ENCODE results near the gene ATP5F1D. TPM values are rescaled to one million over a fixed set of nuclear protein-coding genes. Genes with fewer than 3 reads are reported as not detected.

Gene ATP5F1D
- total RNA-seq, 2 donors from 2014 or later = 144 to 159 TPM

GRCh38 chr19:1253514-1254080 is 12.0 kb downstream of the ATP5F1D start:
- DNase-seq = no peak
- H3K9me3 Mint-ChIP-seq = no peaks in the 10 kb centered on the region
- no peaks in the 10 kb centered on the region for H3K27me3 ChIP-seq (ENCODE audit: control insufficient read depth, insufficient read depth, low read length, poor library complexity, severe bottlenecking)
- peak overlapping the region; percentile 35 for H3K27ac Mint-ChIP-seq
- H3K9ac ChIP-seq (ENCODE audit: extremely low read depth, low read length, poor library complexity, severe bottlenecking) = peak overlapping the region; percentile 20
- TF ChIP-seq, protein P1, sequence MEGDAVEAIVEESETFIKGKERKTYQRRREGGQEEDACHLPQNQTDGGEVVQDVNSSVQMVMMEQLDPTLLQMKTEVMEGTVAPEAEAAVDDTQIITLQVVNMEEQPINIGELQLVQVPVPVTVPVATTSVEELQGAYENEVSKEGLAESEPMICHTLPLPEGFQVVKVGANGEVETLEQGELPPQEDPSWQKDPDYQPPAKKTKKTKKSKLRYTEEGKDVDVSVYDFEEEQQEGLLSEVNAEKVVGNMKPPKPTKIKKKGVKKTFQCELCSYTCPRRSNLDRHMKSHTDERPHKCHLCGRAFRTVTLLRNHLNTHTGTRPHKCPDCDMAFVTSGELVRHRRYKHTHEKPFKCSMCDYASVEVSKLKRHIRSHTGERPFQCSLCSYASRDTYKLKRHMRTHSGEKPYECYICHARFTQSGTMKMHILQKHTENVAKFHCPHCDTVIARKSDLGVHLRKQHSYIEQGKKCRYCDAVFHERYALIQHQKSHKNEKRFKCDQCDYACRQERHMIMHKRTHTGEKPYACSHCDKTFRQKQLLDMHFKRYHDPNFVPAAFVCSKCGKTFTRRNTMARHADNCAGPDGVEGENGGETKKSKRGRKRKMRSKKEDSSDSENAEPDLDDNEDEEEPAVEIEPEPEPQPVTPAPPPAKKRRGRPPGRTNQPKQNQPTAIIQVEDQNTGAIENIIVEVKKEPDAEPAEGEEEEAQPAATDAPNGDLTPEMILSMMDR (conservative IDR thresholded peaks at IDR 0.05) = no peak
- peak overlapping the region; percentile 40 for H3K4me3 ChIP-seq (ENCODE audit: low read length)
- H3K9me3 ChIP-seq (ENCODE audit: control insufficient read depth, low read length) = no peaks in the 10 kb centered on the region
- H3K27me3 Mint-ChIP-seq (ENCODE audit: insufficient read depth) = no peaks in the 10 kb centered on the region
- peaks cover 11% of the 10 kb centered on the region for H3K4me1 Mint-ChIP-seq
- peak overlapping the region; percentile 53 for H3K27ac ChIP-seq (ENCODE audit: low read depth, low read length)
- peaks cover 59% of the 10 kb centered on the region for H3K36me3 ChIP-seq (ENCODE audit: control insufficient read depth, insufficient read depth, low read length)
- peaks cover 5% of the 10 kb centered on the region for H3K4me1 ChIP-seq (ENCODE audit: control insufficient read depth, insufficient read depth, low read length)
- peaks cover 51% of the 10 kb centered on the region for H3K36me3 Mint-ChIP-seq (ENCODE audit: low read depth)
- 90 to 97% methylated on average over 11 to 23 of the region's 23 CpGs for whole genome bisulfite sequencing, 2 experiments (ENCODE audit: insufficient coverage in 1 of 2, insufficient read length in 1 of 2)
- peak overlapping the region; percentile 19 for H3K4me3 Mint-ChIP-seq

- Mint-ChIP-seq H3K27me3 (ENCODE audit: insufficient read depth) (no peaks in the 10 kb centered on the region), H3K27ac (no peak overlapping the region), H3K4me3 (no peak overlapping the region), H3K9me3 (no peaks in the 10 kb centered on the region), H3K36me3 (ENCODE audit: low read depth) (peaks cover 53% of the 10 kb centered on the region), H3K4me1 (peaks cover 13% of the 10 kb centered on the region)
- H3K36me3 ChIP-seq (ENCODE audit: control insufficient read depth, insufficient read depth, low read length) = peaks cover 63% of the 10 kb centered on the region
- TF ChIP-seq, protein P1 (conservative IDR thresholded peaks at IDR 0.05) = no peak
- H3K4me1 ChIP-seq (ENCODE audit: control insufficient read depth, insufficient read depth, low read length) = peaks cover 8% of the 10 kb centered on the region
- no peaks in the 10 kb centered on the region for H3K9me3 ChIP-seq (ENCODE audit: control insufficient read depth, low read length)
- H3K27ac ChIP-seq (ENCODE audit: low read depth, low read length) = peak overlapping the region; percentile 2
- H3K9ac ChIP-seq (ENCODE audit: extremely low read depth, low read length, poor library complexity, severe bottlenecking) = no peak overlapping the region
- 97% methylated on average over 13 to 37 of the region's 37 CpGs for WGBS, 2 experiments (ENCODE audit: insufficient coverage in 1 of 2, insufficient read length in 1 of 2)
- no peak for DNase-seq
- H3K4me3 ChIP-seq (ENCODE audit: low read length) = no peak overlapping the region
- no peaks in the 10 kb centered on the region for H3K27me3 ChIP-seq (ENCODE audit: control insufficient read depth, insufficient read depth, low read length, poor library complexity, severe bottlenecking)
Measured at GRCh38 chr19:1254081-1254527, 12.6 kb downstream of the ATP5F1D start.

- no peaks in the 10 kb centered on the region for H3K9me3 ChIP-seq (ENCODE audit: control insufficient read depth, low read length)
- H3K27ac ChIP-seq (ENCODE audit: low read depth, low read length) = peak overlapping the region; percentile 22
- H3K36me3 ChIP-seq (ENCODE audit: control insufficient read depth, insufficient read depth, low read length) = peaks cover 63% of the 10 kb centered on the region
- no peak overlapping the region for H3K4me3 ChIP-seq (ENCODE audit: low read length)
- peaks cover 18% of the 10 kb centered on the region for H3K4me1 Mint-ChIP-seq
- H3K9me3 Mint-ChIP-seq = no peaks in the 10 kb centered on the region
- WGBS, 2 experiments (ENCODE audit: insufficient coverage in 1 of 2, insufficient read length in 1 of 2) = 95% methylated on average over 19 to 20 of the region's 20 CpGs
- H3K4me1 ChIP-seq (ENCODE audit: control insufficient read depth, insufficient read depth, low read length) = peaks cover 8% of the 10 kb centered on the region
- TF ChIP-seq, protein P1 (conservative IDR thresholded peaks at IDR 0.05) = no peak
- no peaks in the 10 kb centered on the region for H3K27me3 ChIP-seq (ENCODE audit: control insufficient read depth, insufficient read depth, low read length, poor library complexity, severe bottlenecking)
- peaks cover 53% of the 10 kb centered on the region for H3K36me3 Mint-ChIP-seq (ENCODE audit: low read depth)
- peak overlapping the region; percentile 77 for H3K27ac Mint-ChIP-seq
- H3K4me3 Mint-ChIP-seq = no peak overlapping the region
- no peak overlapping the region for H3K9ac ChIP-seq (ENCODE audit: extremely low read depth, low read length, poor library complexity, severe bottlenecking)
- no peaks in the 10 kb centered on the region for H3K27me3 Mint-ChIP-seq (ENCODE audit: insufficient read depth)
- DNase-seq = no peak
Measured at GRCh38 chr19:1254530-1255185, 13.1 kb downstream of the ATP5F1D start.

Data from endodermal cell (in vitro differentiated cells).